Ovary (tissue), 9 donors: ENCODE data around the gene MROH8. TPM values are rescaled to one million over a fixed set of nuclear protein-coding genes. Genes with fewer than 3 reads are reported as not detected.

Source experiments
- DNase-seq, 5 donors: peaks; one replicate each; pipeline ENCODE4 v3.0.0-alpha.2; 2019 to 2020
- H3K27ac ChIP-seq, 2 donors: fragments of 200-600 bp; one replicate each; pipeline versions ENCODE4 v1.5.1 to v1.8.0; 2019 to 2022
- H3K27me3 ChIP-seq: fragments of 200-600 bp; one replicate; pipeline ENCODE4 v1.8.0; 2022
- H3K36me3 ChIP-seq: fragments of 200-600 bp; sonication (generic); one replicate; pipeline ENCODE4 v1.5.1; 2019
- H3K4me1 ChIP-seq: one replicate; pipeline ENCODE4 v1.8.1; 2013; ENCODE audit warnings: mild to moderate bottlenecking, moderate library complexity; ENCODE audit not compliant: insufficient read depth
- H3K4me3 ChIP-seq: fragments of 200-600 bp; sonication (generic); one replicate; pipeline ENCODE4 v1.5.1; 2017
- H3K9me3 ChIP-seq, 2 donors: fragments of 200-600 bp in 1 of 2; sonication (generic) in 1 of 2; one replicate each; pipeline versions ENCODE4 v1.5.1 to v1.8.1; 2013 to 2019; ENCODE audit warnings: mild to moderate bottlenecking in 1 of 2, moderate library complexity in 1 of 2
- CTCF ChIP-seq, 3 donors: fragments of 450-650 bp in 2 of 3; fragments of 200-600 bp in 1 of 3; IDR thresholded peaks; one replicate each; pipeline versions ENCODE4 v1.5.1 to v1.8.0; 2016 to 2022; ENCODE audit warnings: antibody characterized with exemption in 3 of 3, mild to moderate bottlenecking in 1 of 3
- EP300 ChIP-seq: sonication (generic); formaldehyde crosslinking; IDR thresholded peaks from one replicate; pipeline ENCODE4 v1.6.1; 2017; ENCODE audit warnings: antibody characterized with exemption
- POLR2A ChIP-seq: fragments of 450-650 bp; IDR thresholded peaks from one replicate; pipeline ENCODE4 v1.6.1; 2017; ENCODE audit warnings: antibody characterized with exemption, mild to moderate bottlenecking, moderate library complexity
- WGBS, 3 donors: extraction: QIAGEN DNeasy Blood & Tissue Kit in 1 of 3; methylation state at CpG; one replicate each; pipeline versions ENCODE4 v1.1.5 to v1.1.7; 2013 to 2017; 5-methylcytosine and 5-hydroxymethylcytosine counted together
- intact Hi-C, 4 donors: fragments of 100-400 bp; cut with DNase I; formaldehyde crosslinking; loops; one replicate each; pipeline versions ENCODE4 v1.11.0 to v1.15.1; 2022 to 2023
- polyA plus RNA-seq, 2 donors: library from polyadenylated mRNA; stranded (reverse); fragments of 200-250 nt in 1 of 2; fragments of 350-450 nt in 1 of 2; fragmentation: Illumina TruSeq in 1 of 2; extraction: RNeasy Lipid Tissue Mini Kit (QIAGEN cat#74804) in 1 of 2; gene quantifications; one replicate each; pipeline ENCODE4 v1.2.3, GENCODE V29; 2013 to 2014
- total RNA-seq, 7 donors: library from RNA; depleted of rRNA in 2 of 7; stranded (reverse); fragments of >200 nt in 2 of 7; fragmentation: NEBNext Ultra II Directional in 3 of 7; extraction: Animal tissue kit (Norgen Biotek cat#: 25700) in 3 of 7; gene quantifications; one replicate each; pipeline versions ENCODE4 v1.1.0 to v1.2.4, GENCODE V29; 2016 to 2023
- donor health status: DM: no; HTN: no; CAD: no; lungs with moderate emphysema.
- donor health status: DM: no; HTN: no; CAD: no.
- donor health status: Bipolar disorder and iron deficiency.
- donor health status: DM: yes; HTN: yes; CAD: no.
- donor health status: DM: no; HTN: no; CAD: no.
- donor health status: DM: yes; HTN: yes; CAD: no.

The MROH8 gene
- total and polyA plus RNA-seq, 9 donors = 2.3 to 6.4 (median 4.7) TPM

GRCh38 chr20:37144856-37145404 lies 34.4 kb downstream of the MROH8 start:
- TF ChIP-seq CTCF (IDR thresholded peaks at IDR 0.05) (no peak), POLR2A (no peak), EP300 (no peak)
- Histone ChIP-seq H3K9me3 (no peaks in the 10 kb centered on the region), H3K27ac (no peak overlapping the region), H3K4me1 (no peaks in the 10 kb centered on the region), H3K27me3 (no peaks in the 10 kb centered on the region), H3K36me3 (no peaks in the 10 kb centered on the region), H3K4me3 (no peak overlapping the region)
- WGBS, 3 donors = 94 to 96% (median 95%) methylated on average over 8 of the region's 8 CpGs
- intact Hi-C loops = no loop called here
- no peak for DNase-seq

GRCh38 chr20:37142708-37143107 lies 36.6 kb downstream of the MROH8 start:
- Histone ChIP-seq H3K4me1 (no peaks in the 10 kb centered on the region), H3K27me3 (no peaks in the 10 kb centered on the region), H3K27ac (no peak overlapping the region), H3K9me3 (no peaks in the 10 kb centered on the region), H3K4me3 (no peak overlapping the region), H3K36me3 (no peaks in the 10 kb centered on the region)
- no peak for TF ChIP-seq CTCF (IDR thresholded peaks at IDR 0.05)
- TF ChIP-seq POLR2A = no peak
- no peak for TF ChIP-seq EP300
- intact Hi-C loops = no loop called here
- no peak for DNase-seq
- WGBS, 3 donors = 87 to 91% (median 88%) methylated on average over 3 of the region's 3 CpGs

GRCh38 chr20:37137547-37137946 lies 41.8 kb downstream of the MROH8 start:
- intact Hi-C loops = no loop called here
- 93 to 95% (median 94%) methylated on average over 4 of the region's 4 CpGs for WGBS, 3 donors

GRCh38 chr20:37133952-37134351 lies 45.4 kb downstream of the MROH8 start:
- WGBS, 3 donors = 85 to 94% (median 94%) methylated on average over 2 of the region's 2 CpGs
- intact Hi-C loops = no loop called here
- H3K4me1 ChIP-seq = no peaks in the 10 kb centered on the region
- H3K36me3 ChIP-seq = no peaks in the 10 kb centered on the region
- H3K4me3 ChIP-seq = no peak overlapping the region
- no peaks in the 10 kb centered on the region for H3K27me3 ChIP-seq
- TF ChIP-seq EP300 (no peak), CTCF (IDR thresholded peaks at IDR 0.05) (no peak), POLR2A (no peak)
- H3K9me3 ChIP-seq = no peaks in the 10 kb centered on the region
- no peak overlapping the region for H3K27ac ChIP-seq
- DNase-seq = no peak

More at GRCh38 chr20:37137547-37137946, 41.8 kb downstream of the MROH8 start:
- DNase-seq = no peak
- Histone ChIP-seq H3K4me3 (no peak overlapping the region), H3K36me3 (no peaks in the 10 kb centered on the region), H3K27ac (no peak overlapping the region), H3K4me1 (no peaks in the 10 kb centered on the region), H3K9me3 (no peaks in the 10 kb centered on the region), H3K27me3 (no peaks in the 10 kb centered on the region)
- TF ChIP-seq POLR2A (no peak), EP300 (no peak), CTCF (IDR thresholded peaks at IDR 0.05) (no peak)
